H1 (cell line): ENCODE measurements around the gene LOXHD1. TPM values are rescaled to one million over a fixed set of nuclear protein-coding genes. Genes with fewer than 3 reads are reported as not detected.

Experiments used
- CTCF ChIA-PET: fragments of 300-600 bp; sonication (Branson Sonifier 250); formaldehyde crosslinking; loops from one replicate; lab custom pipeline; 2021; ENCODE audit not compliant: partially characterized antibody; lab: Charles Lee
- POLR2A ChIA-PET: fragments of 300-600 bp; sonication (Branson Sonifier 250); formaldehyde crosslinking; loops from one replicate; lab custom pipeline; 2021; ENCODE audit warnings: inconsistent platforms; ENCODE audit not compliant: partially characterized antibody; lab: Charles Lee
- DNase-seq, 2 experiments: peaks; one replicate each; pipeline versions ENCODE4 v3.0.0 to v3.0.0-alpha.2; 2010 to 2022; ENCODE audit warnings: low spot score in 2 of 2, low read depth in 1 of 2, mixed read lengths in 1 of 2
- FAIRE-seq: peaks from 2 replicates; lab custom pipeline; 2011; peaks lifted over from hg19 to GRCh38; lab: Jason Lieb, UNC
- H2AFZ ChIP-seq: 2 replicates; pipeline ENCODE4 v1.8.1; 2012; ENCODE audit warnings: low read length, inconsistent platforms
- H2AK5ac ChIP-seq: 2 replicates; pipeline ENCODE4 v1.6.1; 2013; ENCODE audit warnings: low read depth, low read length
- H2BK120ac ChIP-seq: replicated peaks from 2 replicates; pipeline ENCODE3; 2013; ENCODE audit warnings: low read depth, low read length, inconsistent platforms
- H2BK12ac ChIP-seq: 2 replicates; pipeline ENCODE4 v1.6.1; 2013; ENCODE audit warnings: low read depth, low read length
- H2BK15ac ChIP-seq: 2 replicates; pipeline ENCODE4 v1.6.1; 2013; ENCODE audit warnings: low read length
- H2BK20ac ChIP-seq: 2 replicates; pipeline ENCODE4 v1.6.1; 2013; ENCODE audit warnings: low read length
- H2BK5ac ChIP-seq: 2 replicates; pipeline ENCODE4 v1.6.1; 2013; ENCODE audit warnings: low read depth, low read length
- H3K14ac ChIP-seq: 2 replicates; pipeline ENCODE4 v1.6.1; 2013; ENCODE audit warnings: inconsistent platforms; ENCODE audit not compliant: insufficient read length
- H3K18ac ChIP-seq: 2 replicates; pipeline ENCODE4 v1.6.1; 2013; ENCODE audit warnings: low read length; ENCODE audit errors: extremely low read depth
- H3K23ac ChIP-seq: 2 replicates; pipeline ENCODE4 v1.6.1; 2013; ENCODE audit warnings: inconsistent platforms; ENCODE audit not compliant: insufficient read length
- H3K23me2 ChIP-seq: 2 replicates; pipeline ENCODE4 v1.6.1; 2013; ENCODE audit warnings: low read depth, low read length
- H3K27ac ChIP-seq: 2 replicates; pipeline ENCODE4 v1.6.1; 2011; ENCODE audit warnings: low read depth, low read length, inconsistent platforms
- H3K27me3 ChIP-seq, 4 experiments: replicated peaks in 1 of 4; 1 replicate in 1 of 4; 2 replicates in 3 of 4; pipeline versions ENCODE4 v1.6.1 to v1.8.1; 2011 to 2013; ENCODE audit warnings: low read length in 3 of 4, mild to moderate bottlenecking in 3 of 4, inconsistent platforms in 2 of 4, mixed read lengths in 2 of 4, moderate library complexity in 1 of 4; ENCODE audit not compliant: control insufficient read depth in 3 of 4, insufficient read depth in 3 of 4; ENCODE audit errors: extremely low read depth in 1 of 4
- H3K36me3 ChIP-seq, 4 experiments: 2 replicates each; pipeline versions ENCODE4 v1.6.1 to v1.8.1; 2011 to 2013; ENCODE audit warnings: mild to moderate bottlenecking in 4 of 4, low read length in 3 of 4, moderate library complexity in 2 of 4, control low read depth in 1 of 4, inconsistent platforms in 1 of 4; ENCODE audit not compliant: insufficient read depth in 4 of 4, control insufficient read depth in 2 of 4
- H3K4ac ChIP-seq: replicated peaks from 2 replicates; pipeline ENCODE3; 2013; ENCODE audit warnings: low read length, low read depth, mixed read lengths, inconsistent platforms; ENCODE audit not compliant: insufficient read length
- H3K4me1 ChIP-seq, 4 experiments: replicated peaks in 1 of 4; 1 replicate in 1 of 4; 2 replicates in 3 of 4; pipeline versions ENCODE4 v1.6.1 to v1.8.1; 2011 to 2013; ENCODE audit warnings: low read length in 3 of 4, inconsistent platforms in 2 of 4, mixed read lengths in 1 of 4; ENCODE audit not compliant: insufficient read depth in 4 of 4, control insufficient read depth in 3 of 4
- H3K4me2 ChIP-seq, 2 experiments: 2 replicates each; pipeline versions ENCODE4 v1.6.1 to v1.8.1; 2011 to 2013; ENCODE audit warnings: low read depth in 2 of 2, low read length in 2 of 2, control low read depth in 1 of 2, inconsistent platforms in 1 of 2, mild to moderate bottlenecking in 1 of 2; ENCODE audit not compliant: insufficient read depth in 1 of 2
- H3K4me3 ChIP-seq, 4 experiments: fragments of 200-600, 300-600 bp in 1 of 4; sonication (generic), shearing (Covaris generic), sonication (Bioruptor Twin) in 1 of 4; 2 replicates each; pipeline versions ENCODE4 v1.5.1 to v1.8.1; 2011 to 2016; ENCODE audit warnings: low read length in 4 of 4, low read depth in 3 of 4, control low read depth in 2 of 4, inconsistent platforms in 2 of 4, mild to moderate bottlenecking in 2 of 4, mixed read lengths in 1 of 4, moderate library complexity in 1 of 4; ENCODE audit not compliant: insufficient read depth in 2 of 4; ENCODE audit errors: extremely low read depth in 1 of 4
- H3K56ac ChIP-seq: replicated peaks from 2 replicates; pipeline ENCODE3; 2013; ENCODE audit warnings: low read depth, mild to moderate bottlenecking, mixed read lengths, low read length, inconsistent platforms; ENCODE audit not compliant: insufficient read length
- H3K79me1 ChIP-seq: 2 replicates; pipeline ENCODE4 v1.6.1; 2013; ENCODE audit warnings: low read depth, low read length, control low read depth
- H3K79me2 ChIP-seq, 2 experiments: 2 replicates each; pipeline versions ENCODE4 v1.6.1 to v1.8.1; 2012 to 2013; ENCODE audit warnings: low read length in 2 of 2, mild to moderate bottlenecking in 2 of 2, inconsistent platforms in 1 of 2; ENCODE audit not compliant: insufficient read depth in 2 of 2, control insufficient read depth in 1 of 2
- H3K9ac ChIP-seq, 4 experiments: replicated peaks in 1 of 4; 1 replicate in 1 of 4; 2 replicates in 3 of 4; pipeline versions ENCODE4 v1.6.1 to v1.8.1; 2011 to 2013; ENCODE audit warnings: low read depth in 3 of 4, low read length in 3 of 4, control low read depth in 2 of 4, mild to moderate bottlenecking in 2 of 4, moderate library complexity in 2 of 4, inconsistent platforms in 1 of 4; ENCODE audit errors: extremely low read depth in 1 of 4
- H3K9me3 ChIP-seq, 2 experiments: 2 replicates each; pipeline versions ENCODE4 v1.6.1 to v1.8.1; 2012 to 2013; ENCODE audit warnings: mild to moderate bottlenecking in 2 of 2, moderate library complexity in 2 of 2, control low read depth in 1 of 2, inconsistent platforms in 1 of 2, low read depth in 1 of 2, low read length in 1 of 2, mixed read lengths in 1 of 2; ENCODE audit not compliant: insufficient read depth in 2 of 2
- H4K20me1 ChIP-seq, 2 experiments: replicated peaks in 1 of 2; 2 replicates each; pipeline versions ENCODE3 to v1.8.1; 2011 to 2013; ENCODE audit warnings: inconsistent platforms in 2 of 2, low read length in 2 of 2, mild to moderate bottlenecking in 1 of 2; ENCODE audit not compliant: insufficient read depth in 2 of 2, control insufficient read depth in 1 of 2
- H4K5ac ChIP-seq: 2 replicates; pipeline ENCODE4 v1.6.1; 2013; ENCODE audit warnings: low read length, low read depth, mixed read lengths, inconsistent platforms; ENCODE audit not compliant: insufficient read length
- H4K8ac ChIP-seq: 2 replicates; pipeline ENCODE4 v1.8.0; 2013; ENCODE audit warnings: mild to moderate bottlenecking, moderate library complexity, low read length, inconsistent platforms; ENCODE audit not compliant: insufficient read depth; ENCODE audit errors: extremely low read depth
- H4K91ac ChIP-seq: replicated peaks from 2 replicates; pipeline ENCODE3; 2013; ENCODE audit warnings: low read length, mixed read lengths, inconsistent platforms; ENCODE audit not compliant: insufficient read length
- BCL11A ChIP-seq, 2 experiments: IDR thresholded peaks; one replicate each; pipeline ENCODE4 v1.6.1; 2011; ENCODE audit warnings: low read depth in 2 of 2, low read length in 2 of 2, mild to moderate bottlenecking in 2 of 2
- CEBPB ChIP-seq: IDR thresholded peaks from 2 replicates; pipeline ENCODE4 v1.6.1; 2012; ENCODE audit warnings: low read depth, low read length
- EGR1 ChIP-seq: IDR thresholded peaks from 2 replicates; pipeline ENCODE4 v1.6.1; 2011; ENCODE audit warnings: low read depth, low read length, borderline replicate concordance
- GABPA ChIP-seq: IDR thresholded peaks from 2 replicates; pipeline ENCODE4 v1.6.1; 2011; ENCODE audit warnings: mild to moderate bottlenecking, low read length, moderate library complexity, borderline replicate concordance; ENCODE audit not compliant: insufficient read depth
- HDAC2 ChIP-seq, 2 experiments: fragments of 300-600 bp in 1 of 2; sonication (generic) in 1 of 2; IDR thresholded peaks; 2 replicates each; pipeline ENCODE4 v1.6.1; 2011 to 2012; ENCODE audit warnings: low read depth in 2 of 2, low read length in 2 of 2, mild to moderate bottlenecking in 2 of 2, moderate library complexity in 2 of 2, borderline replicate concordance in 1 of 2, inconsistent platforms in 1 of 2
- MAFK ChIP-seq: IDR thresholded peaks from 2 replicates; pipeline ENCODE4 v1.6.1; 2012; ENCODE audit warnings: low read depth, mild to moderate bottlenecking, improper control_type of control experiment, low read length
- RNF2 ChIP-seq: fragments of 200-900, 300-1000 bp; sonication (generic); IDR thresholded peaks from 2 replicates; pipeline ENCODE4 v1.7.1; 2016; ENCODE audit warnings: borderline replicate concordance, low read depth, mild to moderate bottlenecking, antibody characterized with exemption, low read length; ENCODE audit not compliant: poor library complexity, severe bottlenecking; ENCODE audit errors: missing control alignments
- SP4 ChIP-seq: IDR thresholded peaks from 2 replicates; pipeline ENCODE4 v1.6.1; 2012; ENCODE audit warnings: low read length, inconsistent platforms
- WGBS, 2 experiments: shearing (Covaris generic) in 1 of 2; methylation state at CpG; one replicate each; pipeline versions ENCODE4 v1.1.6 to v1.1.7; 2013 to 2015; ENCODE audit warnings: low lambda C conversion rate in 2 of 2, mixed read lengths in 2 of 2, inconsistent platforms in 1 of 2, low coverage in 1 of 2, missing lambda C conversion rate in 1 of 2; ENCODE audit not compliant: insufficient replicate concordance in 2 of 2, insufficient coverage in 1 of 2, insufficient read length in 1 of 2; ENCODE audit errors: extremely low coverage in 1 of 2, missing lambda C conversion rate in 1 of 2; 5-methylcytosine and 5-hydroxymethylcytosine counted together
- polyA plus RNA-seq, 7 experiments: library from polyadenylated mRNA; depleted of rRNA in 3 of 7; stranded (reverse) in 5 of 7; unstranded in 2 of 7; fragments of >200 nt in 5 of 7; fragments of 200-250 nt in 2 of 7; gene quantifications; 1 replicate in 5 of 7; 2 replicates in 1 of 7; 4 replicates in 1 of 7; pipeline versions ENCODE4 v1.2.1 to v1.2.3, GENCODE V29; 2011 to 2013; ENCODE audit warnings: missing spikeins in 2 of 7, mixed read lengths in 2 of 7
- total RNA-seq: library from RNA; stranded (reverse); fragmentation: NEBNext Ultra II Directional; extraction: Animal tissue kit (Norgen Biotek cat#: 25700); gene quantifications from 2 replicates; pipeline ENCODE4 v1.2.1, GENCODE V29; 2021
- TF ChIP-seq, protein P1 (sequence below): IDR thresholded peaks from 2 replicates; pipeline ENCODE4 v1.6.1; 2011; ENCODE audit warnings: low read length, improper control_type of control experiment
- TF ChIP-seq, protein P2 (sequence below): IDR thresholded peaks from 2 replicates; pipeline ENCODE4 v1.6.1; 2012; ENCODE audit warnings: inconsistent platforms

LOXHD1 gene
- total and polyA plus RNA-seq, 2 of the 8 experiments (the other 6 are each of a cell fraction or from before 2014, with no cell fraction given) = 0.02 TPM; not detected in 1

DNA sequence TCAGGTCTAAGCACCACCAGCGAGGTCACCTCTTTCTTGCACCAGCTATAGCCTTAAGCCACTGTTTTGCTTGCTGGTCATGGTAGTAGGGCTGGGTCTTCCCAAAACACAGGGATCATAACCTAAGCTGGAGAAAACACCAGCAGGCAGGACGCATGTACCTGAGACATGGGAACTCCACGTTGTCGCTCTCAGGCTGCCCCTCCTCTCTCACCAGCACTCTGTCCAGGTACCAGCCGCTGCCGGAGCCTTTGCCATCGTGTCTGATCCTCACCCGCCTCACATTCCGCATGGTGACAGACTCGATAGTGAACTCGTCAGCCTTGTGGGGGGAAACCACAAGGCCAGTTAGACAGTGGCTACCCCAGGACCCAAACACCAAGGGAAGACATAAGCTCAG lies 79.5 kb downstream of the LOXHD1 start:
- Histone ChIP-seq H4K20me1 (no peaks in the 10 kb centered on the region), H4K91ac (no peak overlapping the region), H3K4ac (no peak overlapping the region), H3K4me2 (no peak overlapping the region), H2BK120ac (no peak overlapping the region), H2BK12ac (no peak overlapping the region), H3K4me3 (no peak overlapping the region), H3K9me3 (peaks cover 0 to 5% of the 10 kb centered on the region in 2 experiments; a peak in 1 of 4 replicates), H3K9ac (no peak overlapping the region), H2BK15ac (no peak overlapping the region), H4K8ac (no peak overlapping the region), H4K5ac (no peak overlapping the region), H3K18ac (no peak overlapping the region), H3K79me2 (no peaks in the 10 kb centered on the region), H3K56ac (no peak overlapping the region), H3K27ac (no peak overlapping the region), H2BK5ac (no peak overlapping the region), H3K23ac (no peak overlapping the region), H2AFZ (no peak overlapping the region), H2BK20ac (no peak overlapping the region), H3K14ac (no peak overlapping the region), H3K4me1 (no peaks in the 10 kb centered on the region), H3K27me3 (no peaks in the 10 kb centered on the region), H3K23me2 (no peaks in the 10 kb centered on the region; the same call in 1 of the 2 replicates), H2AK5ac (no peak overlapping the region), H3K79me1 (no peaks in the 10 kb centered on the region), H3K36me3 (no peaks in the 10 kb centered on the region)
- CTCF ChIA-PET = interaction anchor here (0.7 to 2.9 kb wide), 4 partner anchors 21 to 81 kb away, joined by 3 to 12 read pairs (median 4); no protein-coding TSS in a partner anchor
- TF ChIP-seq RNF2 (no peak), BCL11A (IDR thresholded peaks at IDR 0.05; ENCODE audit: low read depth in 2 of 2, low read length in 2 of 2) (no peak), EGR1 (no peak), MAFK (no peak), SP4 (no peak), CEBPB (no peak), HDAC2 (IDR thresholded peaks at IDR 0.05; ENCODE audit: borderline replicate concordance in 1 of 2, low read depth in 2 of 2, low read length in 2 of 2) (no peak), GABPA (no peak)
- TF ChIP-seq, protein P1, sequence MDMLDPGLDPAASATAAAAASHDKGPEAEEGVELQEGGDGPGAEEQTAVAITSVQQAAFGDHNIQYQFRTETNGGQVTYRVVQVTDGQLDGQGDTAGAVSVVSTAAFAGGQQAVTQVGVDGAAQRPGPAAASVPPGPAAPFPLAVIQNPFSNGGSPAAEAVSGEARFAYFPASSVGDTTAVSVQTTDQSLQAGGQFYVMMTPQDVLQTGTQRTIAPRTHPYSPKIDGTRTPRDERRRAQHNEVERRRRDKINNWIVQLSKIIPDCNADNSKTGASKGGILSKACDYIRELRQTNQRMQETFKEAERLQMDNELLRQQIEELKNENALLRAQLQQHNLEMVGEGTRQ = no peak
- TF ChIP-seq, protein P2, sequence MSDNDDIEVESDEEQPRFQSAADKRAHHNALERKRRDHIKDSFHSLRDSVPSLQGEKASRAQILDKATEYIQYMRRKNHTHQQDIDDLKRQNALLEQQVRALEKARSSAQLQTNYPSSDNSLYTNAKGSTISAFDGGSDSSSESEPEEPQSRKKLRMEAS = no peak
- no peak for FAIRE-seq
- POLR2A ChIA-PET = no interaction called here
- WGBS, 2 experiments = 94% methylated on average over 11 of the region's 11 CpGs; no CpG with 5 or more reads in 1 of the 2 experiments
- DNase-seq = no peak
